Sigmoid colon (tissue), 7 donors: ENCODE data around the gene MYO1G. TPM values are rescaled to one million over a fixed set of nuclear protein-coding genes. Genes with fewer than 3 reads are reported as not detected.

Source experiments
- DNase-seq: peaks from one replicate; pipeline ENCODE4 v3.0.0-alpha.2; 2019
- H3K27ac ChIP-seq, 4 donors: fragments of 200-600 bp; sonication (generic); one replicate each; pipeline ENCODE4 v1.5.1; 2016 to 2019; ENCODE audit warnings: mild to moderate bottlenecking in 1 of 4
- H3K27me3 ChIP-seq, 3 donors: fragments of 200-600 bp; sonication (generic); one replicate each; pipeline ENCODE4 v1.5.1; 2019; ENCODE audit warnings: mild to moderate bottlenecking in 1 of 3
- H3K36me3 ChIP-seq, 4 donors: fragments of 200-600 bp; sonication (generic); one replicate each; pipeline ENCODE4 v1.5.1; 2016 to 2019
- H3K4me1 ChIP-seq, 4 donors: fragments of 200-600 bp; sonication (generic); one replicate each; pipeline ENCODE4 v1.5.1; 2017 to 2019
- H3K4me3 ChIP-seq, 4 donors: fragments of 200-600 bp; sonication (generic); one replicate each; pipeline ENCODE4 v1.5.1; 2017 to 2019; ENCODE audit warnings: mild to moderate bottlenecking in 2 of 4, moderate library complexity in 1 of 4
- H3K9me3 ChIP-seq, 4 donors: fragments of 200-600 bp in 3 of 4; sonication (generic) in 3 of 4; one replicate each; pipeline versions ENCODE4 v1.5.1 to v1.6.1; 2013 to 2019
- EP300 ChIP-seq, 4 donors: sonication (generic); formaldehyde crosslinking; IDR thresholded peaks; one replicate each; pipeline ENCODE4 v1.6.1; 2017; ENCODE audit warnings: antibody characterized with exemption in 4 of 4
- POLR2A ChIP-seq, 2 donors: fragments of 450-650 bp; IDR thresholded peaks; one replicate each; pipeline ENCODE4 v1.6.1; 2016; ENCODE audit warnings: antibody characterized with exemption in 2 of 2, mild to moderate bottlenecking in 2 of 2, moderate library complexity in 2 of 2
- POLR2AphosphoS5 ChIP-seq, 4 donors: sonication (generic); formaldehyde crosslinking; IDR thresholded peaks; one replicate each; pipeline ENCODE4 v1.6.1; 2017; ENCODE audit warnings: antibody characterized with exemption in 4 of 4
- WGBS, 2 donors: extraction: QIAGEN DNeasy Blood & Tissue Kit; methylation state at CpG; one replicate each; pipeline ENCODE4 v1.1.7; 2013; 5-methylcytosine and 5-hydroxymethylcytosine counted together
- intact Hi-C: fragments of 100-400 bp; cut with DNase I; formaldehyde crosslinking; loops from one replicate; pipeline ENCODE4 v1.15.1; 2023
- polyA plus RNA-seq, 3 donors: library from polyadenylated mRNA; stranded (reverse); fragments of 200-250 nt; gene quantifications; one replicate each; pipeline ENCODE4 v1.2.3, GENCODE V29; 2013
- total RNA-seq, 4 donors: library from RNA; depleted of rRNA; stranded (reverse); fragments of >200 nt; gene quantifications; one replicate each; pipeline ENCODE4 v1.1.0, GENCODE V29; 2016
- TF ChIP-seq, protein P1 (sequence below), 4 experiments: fragments of 450-650 bp in 3 of 4; fragments of 200-600 bp in 1 of 4; IDR thresholded peaks; one replicate each; pipeline ENCODE4 v1.5.1; 2016 to 2019; ENCODE audit warnings: antibody characterized with exemption in 4 of 4, mild to moderate bottlenecking in 3 of 4, moderate library complexity in 2 of 4
- donor health status: healthy with polysubstance abuse.
- donor health status: Bipolar disorder and iron deficiency.
- donor health status: healthy.

Gene MYO1G
- total and polyA plus RNA-seq, 7 donors = 1.1 to 19.5 (median 2.4) TPM

DNA sequence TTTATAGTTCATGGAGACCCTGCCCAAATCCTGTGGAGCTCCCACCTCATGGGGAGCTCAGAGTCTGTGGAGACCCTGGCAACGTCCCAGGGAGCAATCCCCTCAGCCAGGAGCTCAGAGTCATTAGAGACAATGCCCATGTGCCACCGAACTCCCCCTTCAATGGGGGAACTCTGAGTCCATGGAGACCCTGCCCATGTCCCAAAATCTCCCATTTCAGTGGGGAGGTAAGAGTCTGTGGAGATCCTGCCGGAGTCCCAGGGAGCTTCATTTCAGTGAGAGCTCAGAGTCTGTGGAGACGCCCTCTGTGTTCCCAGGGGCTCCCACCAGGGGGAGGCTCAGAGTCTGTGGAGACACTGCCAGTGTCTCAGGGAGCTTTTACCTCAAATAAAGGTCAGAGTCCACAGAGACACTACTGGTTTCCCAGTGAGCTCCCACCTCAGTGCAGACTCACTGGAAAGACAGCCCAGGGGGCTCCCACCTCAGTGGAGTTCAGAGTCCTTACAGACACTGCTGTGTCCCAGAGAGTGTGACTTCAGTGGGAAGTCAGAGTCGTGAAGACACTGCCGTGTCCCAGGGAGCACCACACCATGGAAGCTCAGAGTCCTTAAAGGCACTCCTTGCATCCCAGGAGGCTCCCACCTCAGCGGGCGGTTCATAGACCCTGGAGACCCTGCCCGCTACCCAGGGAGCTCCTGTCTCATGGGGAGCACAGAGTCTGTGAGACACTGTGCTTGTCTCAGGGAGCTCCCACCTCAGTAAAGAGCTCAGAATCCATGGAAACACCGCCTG lies 5.0 kb downstream of the MYO1G start:
- no peak overlapping the region for H3K27ac ChIP-seq
- no peak overlapping the region for H3K4me3 ChIP-seq
- H3K27me3 ChIP-seq = no peaks in the 10 kb centered on the region
- H3K36me3 ChIP-seq = peaks cover 0 to 7% (median 0%) of the 10 kb centered on the region in 4 donors
- no peaks in the 10 kb centered on the region for H3K9me3 ChIP-seq
- intact Hi-C loops = no loop called here
- WGBS, 2 donors = 78 to 83% methylated on average over 10 of the region's 10 CpGs
- DNase-seq = no peak
- TF ChIP-seq POLR2AphosphoS5 (IDR thresholded peaks at IDR 0.05) (no peak), POLR2A (IDR thresholded peaks at IDR 0.05) (no peak), EP300 (IDR thresholded peaks at IDR 0.05) (no peak)
- TF ChIP-seq, protein P1, sequence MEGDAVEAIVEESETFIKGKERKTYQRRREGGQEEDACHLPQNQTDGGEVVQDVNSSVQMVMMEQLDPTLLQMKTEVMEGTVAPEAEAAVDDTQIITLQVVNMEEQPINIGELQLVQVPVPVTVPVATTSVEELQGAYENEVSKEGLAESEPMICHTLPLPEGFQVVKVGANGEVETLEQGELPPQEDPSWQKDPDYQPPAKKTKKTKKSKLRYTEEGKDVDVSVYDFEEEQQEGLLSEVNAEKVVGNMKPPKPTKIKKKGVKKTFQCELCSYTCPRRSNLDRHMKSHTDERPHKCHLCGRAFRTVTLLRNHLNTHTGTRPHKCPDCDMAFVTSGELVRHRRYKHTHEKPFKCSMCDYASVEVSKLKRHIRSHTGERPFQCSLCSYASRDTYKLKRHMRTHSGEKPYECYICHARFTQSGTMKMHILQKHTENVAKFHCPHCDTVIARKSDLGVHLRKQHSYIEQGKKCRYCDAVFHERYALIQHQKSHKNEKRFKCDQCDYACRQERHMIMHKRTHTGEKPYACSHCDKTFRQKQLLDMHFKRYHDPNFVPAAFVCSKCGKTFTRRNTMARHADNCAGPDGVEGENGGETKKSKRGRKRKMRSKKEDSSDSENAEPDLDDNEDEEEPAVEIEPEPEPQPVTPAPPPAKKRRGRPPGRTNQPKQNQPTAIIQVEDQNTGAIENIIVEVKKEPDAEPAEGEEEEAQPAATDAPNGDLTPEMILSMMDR (IDR thresholded peaks at IDR 0.05) = peak in 3 of 4 experiments; percentile 13 to 34 (median 31)
- H3K4me1 ChIP-seq = no peaks in the 10 kb centered on the region

- H3K9me3 ChIP-seq = no peaks in the 10 kb centered on the region
- H3K4me1 ChIP-seq = no peaks in the 10 kb centered on the region
- intact Hi-C loops = no loop called here
- H3K4me3 ChIP-seq = no peak overlapping the region
- TF ChIP-seq POLR2A (IDR thresholded peaks at IDR 0.05) = no peak
- no peak for TF ChIP-seq EP300 (IDR thresholded peaks at IDR 0.05)
- TF ChIP-seq, protein P1 (IDR thresholded peaks at IDR 0.05) = no peak
- TF ChIP-seq POLR2AphosphoS5 (IDR thresholded peaks at IDR 0.05) = no peak
- H3K27me3 ChIP-seq = no peaks in the 10 kb centered on the region
- H3K27ac ChIP-seq = no peak overlapping the region
- no peaks in the 10 kb centered on the region for H3K36me3 ChIP-seq
- WGBS, 2 donors = 90 to 91% methylated on average over 3 of the region's 3 CpGs
- no peak for DNase-seq
Measured at GRCh38 chr7:44972562-44972961, 6.3 kb downstream of the MYO1G start.

DNA sequence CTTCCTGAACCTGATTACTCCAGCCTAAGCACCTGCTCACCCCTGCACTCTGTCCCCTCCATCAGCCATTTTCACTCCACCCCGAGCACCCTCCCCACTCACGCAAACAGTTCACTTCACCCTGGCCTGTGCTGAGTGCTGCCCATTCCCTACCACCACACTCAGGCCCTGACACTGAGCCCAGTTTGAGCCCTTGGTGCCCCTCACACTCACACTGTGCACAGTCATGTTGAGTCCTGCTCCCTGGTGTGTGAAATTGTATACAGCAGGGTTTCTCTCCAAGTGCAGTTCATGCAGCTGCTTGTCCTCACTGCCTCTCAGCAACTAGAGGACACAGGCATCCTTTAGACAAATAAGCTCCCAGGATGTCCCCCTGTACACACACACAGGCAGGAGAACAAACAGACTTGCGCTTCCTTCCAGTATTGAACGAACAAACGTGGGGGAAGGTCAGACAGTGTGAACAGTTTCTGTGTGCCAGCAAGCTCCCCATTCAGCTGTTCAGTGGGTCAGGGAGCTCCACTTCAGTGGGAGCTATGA lies 6.8 kb downstream of the MYO1G start:
- TF ChIP-seq EP300 (IDR thresholded peaks at IDR 0.05) (no peak), POLR2AphosphoS5 (IDR thresholded peaks at IDR 0.05) (no peak), POLR2A (IDR thresholded peaks at IDR 0.05) (no peak)
- TF ChIP-seq, protein P1 (IDR thresholded peaks at IDR 0.05) = no peak
- intact Hi-C loops = no loop called here
- WGBS, 2 donors = 80 to 89% methylated on average over 5 of the region's 5 CpGs

GRCh38 chr7:44971188-44971901 lies 7.5 kb downstream of the MYO1G start:
- TF ChIP-seq POLR2AphosphoS5 (IDR thresholded peaks at IDR 0.05) (no peak), EP300 (IDR thresholded peaks at IDR 0.05) (no peak), POLR2A (IDR thresholded peaks at IDR 0.05) (no peak)
- TF ChIP-seq, protein P1 (IDR thresholded peaks at IDR 0.05) = no peak
- no peak overlapping the region for H3K27ac ChIP-seq
- H3K4me1 ChIP-seq = no peaks in the 10 kb centered on the region
- 93 to 94% methylated on average over 10 of the region's 10 CpGs for WGBS, 2 donors
- no peaks in the 10 kb centered on the region for H3K9me3 ChIP-seq
- intact Hi-C loops = no loop called here
- no peak overlapping the region for H3K4me3 ChIP-seq
- no peaks in the 10 kb centered on the region for H3K27me3 ChIP-seq
- peak; percentile 56 for DNase-seq
- no peaks in the 10 kb centered on the region for H3K36me3 ChIP-seq

More for the DNA sequence above, 6.8 kb downstream of the MYO1G start:
- Histone ChIP-seq H3K36me3 (no peaks in the 10 kb centered on the region), H3K4me1 (no peaks in the 10 kb centered on the region), H3K4me3 (no peak overlapping the region), H3K27ac (no peak overlapping the region), H3K9me3 (no peaks in the 10 kb centered on the region), H3K27me3 (no peaks in the 10 kb centered on the region)
- DNase-seq = peak; percentile 20
